ENCODE measurements around the gene TYW5.

TYW5 gene

DNA sequence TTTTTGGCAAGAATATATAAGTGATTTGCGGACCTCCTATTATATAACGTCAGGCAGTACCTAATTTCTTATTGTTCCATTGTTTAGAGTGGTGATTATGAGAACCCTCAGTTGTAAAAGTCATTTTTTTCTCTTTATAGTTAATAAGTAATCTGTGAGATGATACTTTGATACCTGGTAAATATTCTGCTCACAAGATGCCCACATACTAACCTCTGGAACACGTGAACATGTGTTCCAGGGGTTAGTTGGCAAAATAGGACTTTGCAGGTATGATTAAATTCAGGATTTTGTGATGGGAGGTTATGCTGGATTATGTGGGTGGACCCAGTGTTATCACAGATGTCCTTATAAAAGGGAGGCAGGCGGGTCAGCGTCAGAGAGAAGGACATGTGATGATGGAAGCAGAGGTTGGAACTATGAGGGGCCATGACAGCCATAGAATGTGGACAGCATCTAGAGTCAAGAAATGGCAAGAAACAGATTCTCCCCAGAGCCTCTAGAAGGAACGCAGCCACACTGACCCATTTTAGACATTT lies 16.9 kb upstream of the TYW5 start:
- DNase-seq, result no peak

GRCh38 chr2:199968126-199968525 lies 12.8 kb upstream of the TYW5 start:
- no peak for DNase-seq

- DNase-seq, result no peak
Observed at GRCh38 chr2:199966976-199967375, 11.7 kb upstream of the TYW5 start.

GRCh38 chr2:199966405-199966804 lies 11.1 kb upstream of the TYW5 start:
- no peak for DNase-seq

DNA sequence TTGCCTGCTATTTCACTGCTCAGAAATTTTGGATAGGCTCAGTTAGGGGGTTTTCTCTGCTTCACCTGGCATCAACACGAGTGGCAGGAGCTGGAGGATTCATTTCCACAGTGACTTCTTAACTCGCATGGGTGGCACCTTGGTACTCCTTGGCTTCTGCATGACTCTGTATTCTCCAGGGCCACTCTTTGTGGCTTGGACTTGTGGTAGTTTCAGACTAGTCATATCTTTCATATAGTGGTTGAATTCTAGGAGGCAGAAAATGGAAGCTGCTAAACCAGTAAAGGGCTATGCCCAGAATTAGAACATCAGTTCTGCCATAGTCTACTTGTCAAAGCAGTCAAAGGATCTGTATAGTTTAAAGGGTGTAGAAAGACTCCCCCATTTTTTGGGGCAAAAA lies 6.9 kb upstream of the TYW5 start:
- no peak for DNase-seq

DNA sequence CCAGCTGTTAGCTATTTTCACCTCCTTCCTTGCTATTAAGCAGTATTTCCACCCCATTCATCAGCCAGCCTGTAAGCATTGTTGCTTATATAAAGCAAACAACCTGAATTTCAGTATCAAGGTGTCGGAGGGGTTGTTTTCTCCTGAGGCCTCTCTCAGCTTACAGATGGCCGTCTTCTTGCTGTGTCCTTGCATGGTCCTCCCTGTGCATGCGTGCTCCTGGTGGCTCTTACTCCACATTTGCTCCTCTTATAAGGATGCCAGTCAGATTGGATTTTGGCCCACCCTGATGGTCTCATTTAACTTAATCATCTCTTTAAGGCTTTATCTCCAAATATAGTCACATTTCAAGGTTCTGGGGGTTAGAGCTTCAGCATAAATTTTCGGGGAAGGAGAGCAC lies 2.7 kb upstream of the TYW5 start:
- no peak for DNase-seq

GRCh38 chr2:199956062-199956380 lies 730 bp upstream of the TYW5 start:
- DNase-seq, result no peak

DNA sequence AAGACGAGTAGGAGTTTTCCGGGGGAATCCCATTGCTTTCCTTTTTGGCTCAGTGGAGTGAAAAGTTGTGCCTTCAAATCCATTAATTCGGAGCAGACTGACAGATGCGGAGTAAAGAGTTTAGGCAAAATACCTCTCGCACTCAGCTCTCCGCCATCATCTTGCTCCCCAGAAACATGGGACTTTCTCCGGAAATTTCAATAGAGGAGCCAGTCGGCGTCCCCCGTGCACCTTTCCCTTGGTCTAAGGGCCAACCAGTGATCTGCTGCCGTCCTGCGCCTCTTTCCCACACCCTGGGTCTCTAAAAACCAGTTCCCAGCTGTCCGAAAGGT lies 318 bp downstream of the TYW5 start:
- DNase-seq, result peak; percentile 48

GRCh38 chr2:199951023-199951422 lies 4.3 kb downstream of the TYW5 start:
- DNase-seq, result no peak

DNA sequence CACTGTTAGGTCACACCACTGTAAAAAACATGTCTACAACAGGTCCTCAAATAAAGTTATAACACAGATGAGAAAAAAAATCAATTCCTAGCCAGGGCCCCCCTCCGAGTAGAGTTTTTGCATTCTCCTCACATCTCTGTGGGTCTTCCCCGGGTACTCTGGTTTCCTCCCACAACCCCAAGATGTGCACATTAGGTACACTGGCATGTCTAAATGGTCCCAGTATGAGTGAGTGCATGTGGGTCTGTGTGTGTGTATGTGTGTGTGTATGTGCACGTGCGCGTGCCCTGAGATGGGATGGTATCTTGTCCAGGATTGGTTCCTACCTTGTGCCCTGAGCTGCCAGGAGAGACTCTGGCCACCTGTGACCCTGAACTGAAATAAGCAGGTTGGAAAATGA lies 4.9 kb downstream of the TYW5 start:
- no peak for DNase-seq

DNA sequence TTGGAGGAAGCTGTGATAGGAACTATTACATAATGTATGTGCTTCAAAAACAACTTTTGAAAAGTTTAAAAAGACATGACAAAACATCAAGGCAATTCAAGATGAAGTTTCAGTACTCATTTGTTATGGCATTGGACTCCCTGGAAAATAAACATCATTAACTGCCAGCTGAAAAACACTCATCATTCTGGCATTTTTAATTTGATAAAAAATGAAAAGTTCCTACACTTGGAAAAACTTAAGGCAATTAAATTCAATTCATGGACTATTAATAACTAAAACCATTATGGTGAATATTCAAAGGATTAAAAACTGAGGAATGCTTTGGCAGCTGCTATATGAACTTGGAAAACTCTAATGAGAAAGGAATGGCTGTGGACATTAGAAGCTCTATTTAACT lies 8.5 kb downstream of the TYW5 start:
- no peak for DNase-seq

DNA sequence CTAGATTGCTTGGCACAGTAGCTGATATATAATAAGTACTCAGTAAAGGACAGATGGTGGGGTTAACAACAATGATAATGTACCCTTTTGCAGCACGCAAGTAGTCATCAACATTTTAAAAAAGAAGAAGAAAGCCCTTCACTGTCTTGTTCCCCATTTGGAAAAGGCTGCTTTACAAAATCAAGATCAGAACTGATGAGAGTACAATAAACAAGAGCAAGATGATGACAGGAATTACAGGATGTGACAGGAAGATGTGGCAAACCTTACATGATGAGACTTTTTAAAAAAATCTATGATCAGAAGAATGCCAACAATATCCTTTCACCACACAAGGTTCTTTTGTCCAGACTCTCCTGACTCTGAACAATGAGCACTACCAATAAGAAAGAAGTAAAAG lies 9.1 kb downstream of the TYW5 start:
- no peak for DNase-seq

DNA sequence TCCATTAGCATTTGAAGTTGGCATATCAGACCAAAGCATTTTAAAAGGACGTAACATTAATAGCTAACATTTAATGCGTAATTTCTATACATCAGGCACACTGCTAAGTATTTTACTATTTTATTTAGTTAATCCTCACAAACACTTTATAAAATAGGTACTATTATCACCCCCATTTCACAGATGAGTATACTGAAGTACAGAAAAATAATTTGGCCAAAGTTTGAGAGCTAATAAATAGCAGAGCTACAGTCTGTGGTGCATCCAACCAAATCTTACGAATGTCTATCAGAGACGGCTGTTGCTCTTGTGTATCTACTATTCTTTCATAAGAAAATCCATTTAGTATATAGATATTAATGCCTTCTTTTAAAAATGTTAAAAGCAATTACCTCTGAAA lies 11.9 kb downstream of the TYW5 start:
- no peak for DNase-seq

GRCh38 chr2:199940373-199940772 lies 14.9 kb downstream of the TYW5 start:
- DNase-seq, result no peak

- DNase-seq, result no peak
Observed at GRCh38 chr2:199936554-199936953, 18.7 kb downstream of the TYW5 start.

- no peak for DNase-seq
Observed at GRCh38 chr2:199933466-199933865, 21.8 kb downstream of the TYW5 start.

- DNase-seq, result no peak
Observed at GRCh38 chr2:199932312-199932855, 22.9 kb downstream of the TYW5 start.

GRCh38 chr2:199929262-199929661 lies 26.0 kb downstream of the TYW5 start:
- no peak for DNase-seq

GRCh38 chr2:199928626-199929025 lies 26.7 kb downstream of the TYW5 start:
- no peak for DNase-seq

GRCh38 chr2:199928226-199928625 lies 27.1 kb downstream of the TYW5 start:
- DNase-seq, result no peak

GRCh38 chr2:199926806-199927205 lies 28.5 kb downstream of the TYW5 start:
- no peak for DNase-seq

- no peak for DNase-seq
Observed at GRCh38 chr2:199923924-199924323, 31.4 kb downstream of the TYW5 start.

DNA sequence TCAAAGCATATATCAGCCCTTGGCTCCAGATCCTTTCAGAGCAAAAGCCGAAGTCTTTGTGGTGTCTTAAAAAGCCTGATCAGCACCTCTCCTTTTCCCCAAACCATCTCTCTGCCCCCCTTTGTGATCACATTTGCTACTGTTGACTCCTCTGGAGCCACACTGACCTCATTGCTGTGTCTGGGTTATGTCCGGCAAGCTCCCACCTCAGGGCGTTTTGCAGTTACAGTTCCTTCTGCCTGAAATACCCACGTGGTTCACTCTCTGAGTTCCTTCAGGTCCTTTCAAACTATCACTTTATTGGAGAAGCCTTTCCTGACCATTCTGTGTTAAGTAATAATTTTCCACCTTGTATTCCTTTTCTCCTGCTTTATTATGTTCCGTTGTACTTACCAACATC lies 32.4 kb downstream of the TYW5 start:
- no peak for DNase-seq

- DNase-seq, result no peak
Observed at GRCh38 chr2:199916980-199917379, 38.3 kb downstream of the TYW5 start.

GRCh38 chr2:199914372-199914958 lies 40.8 kb downstream of the TYW5 start:
- DNase-seq, result no peak

Measured in COR-L47 (cell line).